Fibroblast of lung (primary cell): Measurements from ENCODE around the gene STOX2. TPM values are rescaled to one million over a fixed set of nuclear protein-coding genes. Genes with fewer than 3 reads are reported as not detected.

Source experiments
- DNase-seq, 2 donors: peaks; one replicate each; pipeline versions ENCODE4 v3.0.0 to v3.0.0-alpha.2; 2010; ENCODE audit warnings: low read depth in 2 of 2
- H2AFZ ChIP-seq: 2 replicates; pipeline ENCODE4 v1.5.1; 2012; ENCODE audit warnings: low read length, control low read depth, inconsistent platforms
- H3K27ac ChIP-seq: 2 replicates; pipeline ENCODE4 v1.5.1; 2011; ENCODE audit warnings: low read length, control low read depth; ENCODE audit not compliant: insufficient read depth
- H3K27me3 ChIP-seq: 2 replicates; pipeline ENCODE4 v1.5.1; 2011; ENCODE audit warnings: mild to moderate bottlenecking, low read length; ENCODE audit not compliant: control insufficient read depth, insufficient read depth
- H3K36me3 ChIP-seq: 2 replicates; pipeline ENCODE4 v1.5.1; 2011; ENCODE audit warnings: low read length; ENCODE audit not compliant: control insufficient read depth, insufficient read depth
- H3K4me1 ChIP-seq: 2 replicates; pipeline ENCODE4 v1.5.1; 2011; ENCODE audit warnings: low read length; ENCODE audit not compliant: control insufficient read depth, insufficient read depth; ENCODE audit errors: extremely low read depth
- H3K4me2 ChIP-seq: 2 replicates; pipeline ENCODE4 v1.5.1; 2011; ENCODE audit warnings: low read length, control low read depth; ENCODE audit not compliant: insufficient read depth; ENCODE audit errors: extremely low read depth
- H3K4me3 ChIP-seq, 4 experiments: fragments of 200-600 bp in 1 of 4; sonication (generic) in 1 of 4; replicated peaks in 1 of 4; 2 replicates each; pipeline ENCODE4 v1.5.1; 2011 to 2016; ENCODE audit warnings: low read length in 4 of 4, low read depth in 3 of 4, mild to moderate bottlenecking in 3 of 4, control low read depth in 2 of 4, inconsistent platforms in 1 of 4, mixed read lengths in 1 of 4; ENCODE audit not compliant: insufficient read depth in 1 of 4; ENCODE audit errors: control extremely low read depth in 1 of 4
- H3K79me2 ChIP-seq: 2 replicates; pipeline ENCODE4 v1.5.1; 2012; ENCODE audit warnings: mild to moderate bottlenecking, low read length, inconsistent platforms; ENCODE audit not compliant: control insufficient read depth, insufficient read depth
- H3K9ac ChIP-seq: 2 replicates; pipeline ENCODE4 v1.5.1; 2011; ENCODE audit warnings: mild to moderate bottlenecking, low read length, control low read depth; ENCODE audit not compliant: insufficient read depth
- H3K9me3 ChIP-seq: 2 replicates; pipeline ENCODE4 v1.5.1; 2012; ENCODE audit warnings: low read depth, low read length; ENCODE audit not compliant: control insufficient read depth, insufficient read depth
- H4K20me1 ChIP-seq: 2 replicates; pipeline ENCODE4 v1.5.1; 2011; ENCODE audit warnings: low read length; ENCODE audit not compliant: control insufficient read depth, insufficient read depth; ENCODE audit errors: extremely low read depth
- EZH2 ChIP-seq: IDR thresholded peaks from 2 replicates; pipeline ENCODE4 v1.5.1; 2012; ENCODE audit warnings: low read length, control low read depth, mild to moderate bottlenecking; ENCODE audit errors: missing control alignments
- polyA plus RNA-seq, 2 donors: library from polyadenylated mRNA; depleted of rRNA in 1 of 2; stranded (reverse) in 1 of 2; unstranded in 1 of 2; fragments of >200 nt; gene quantifications; 2 replicates each; pipeline ENCODE4 v1.2.1, GENCODE V29; 2011 to 2012; ENCODE audit warnings: missing spikeins in 1 of 2
- total RNA-seq: library from RNA; depleted of rRNA; stranded (reverse); fragments of >200 nt; gene quantifications from 2 replicates; pipeline ENCODE4 v1.2.1, GENCODE V29; 2014
- TF ChIP-seq, protein P1 (sequence below), 2 donors: IDR thresholded peaks in 1 of 2; conservative IDR thresholded peaks in 1 of 2; 1 replicate in 1 of 2; 2 replicates in 1 of 2; pipeline ENCODE4 v1.5.1; 2011 to 2012; ENCODE audit warnings: low read length in 2 of 2, control low read depth in 1 of 2, inconsistent platforms in 1 of 2, low read depth in 1 of 2, mild to moderate bottlenecking in 1 of 2

The STOX2 gene
- total and polyA plus RNA-seq, 2 donors (not counting 1 experiment from before 2014, with no cell fraction given): 0.66 to 3.3 TPM

- Histone ChIP-seq H3K4me3 (no peak overlapping the region), H3K27me3 (no peaks in the 10 kb centered on the region), H3K4me1 (no peaks in the 10 kb centered on the region), H3K9ac (no peak overlapping the region), H3K79me2 (no peaks in the 10 kb centered on the region), H3K27ac (no peak overlapping the region), H3K9me3 (no peaks in the 10 kb centered on the region), H2AFZ (no peak overlapping the region), H3K36me3 (no peaks in the 10 kb centered on the region), H4K20me1 (no peaks in the 10 kb centered on the region), H3K4me2 (no peak overlapping the region)
- DNase-seq: no peak
- TF ChIP-seq EZH2: no peak
Observed at GRCh38 chr4:183888564-183888963, 16.5 kb upstream of the STOX2 start.

GRCh38 chr4:183889190-183889589, 15.9 kb upstream of the STOX2 start:
- H3K4me2 ChIP-seq: no peak overlapping the region
- no peak overlapping the region for H3K27ac ChIP-seq
- H3K9me3 ChIP-seq: no peaks in the 10 kb centered on the region
- H3K27me3 ChIP-seq: no peaks in the 10 kb centered on the region
- no peak overlapping the region for H3K9ac ChIP-seq
- H2AFZ ChIP-seq: no peak overlapping the region
- H3K79me2 ChIP-seq: no peaks in the 10 kb centered on the region
- H4K20me1 ChIP-seq: no peaks in the 10 kb centered on the region
- DNase-seq: no peak
- no peaks in the 10 kb centered on the region for H3K4me1 ChIP-seq
- no peak overlapping the region for H3K4me3 ChIP-seq
- H3K36me3 ChIP-seq: no peaks in the 10 kb centered on the region
- TF ChIP-seq, protein P1, sequence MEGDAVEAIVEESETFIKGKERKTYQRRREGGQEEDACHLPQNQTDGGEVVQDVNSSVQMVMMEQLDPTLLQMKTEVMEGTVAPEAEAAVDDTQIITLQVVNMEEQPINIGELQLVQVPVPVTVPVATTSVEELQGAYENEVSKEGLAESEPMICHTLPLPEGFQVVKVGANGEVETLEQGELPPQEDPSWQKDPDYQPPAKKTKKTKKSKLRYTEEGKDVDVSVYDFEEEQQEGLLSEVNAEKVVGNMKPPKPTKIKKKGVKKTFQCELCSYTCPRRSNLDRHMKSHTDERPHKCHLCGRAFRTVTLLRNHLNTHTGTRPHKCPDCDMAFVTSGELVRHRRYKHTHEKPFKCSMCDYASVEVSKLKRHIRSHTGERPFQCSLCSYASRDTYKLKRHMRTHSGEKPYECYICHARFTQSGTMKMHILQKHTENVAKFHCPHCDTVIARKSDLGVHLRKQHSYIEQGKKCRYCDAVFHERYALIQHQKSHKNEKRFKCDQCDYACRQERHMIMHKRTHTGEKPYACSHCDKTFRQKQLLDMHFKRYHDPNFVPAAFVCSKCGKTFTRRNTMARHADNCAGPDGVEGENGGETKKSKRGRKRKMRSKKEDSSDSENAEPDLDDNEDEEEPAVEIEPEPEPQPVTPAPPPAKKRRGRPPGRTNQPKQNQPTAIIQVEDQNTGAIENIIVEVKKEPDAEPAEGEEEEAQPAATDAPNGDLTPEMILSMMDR (conservative IDR thresholded peaks at IDR 0.05 in 1 of 2, IDR thresholded peaks at IDR 0.05 in 1 of 2; ENCODE audit: low read depth in 1 of 2, low read length in 2 of 2): no peak
- TF ChIP-seq EZH2: no peak

- no peak for TF ChIP-seq EZH2
- TF ChIP-seq, protein P1 (conservative IDR thresholded peaks at IDR 0.05 in 1 of 2, IDR thresholded peaks at IDR 0.05 in 1 of 2; ENCODE audit: low read depth in 1 of 2, low read length in 2 of 2): no peak
- Histone ChIP-seq H3K36me3 (no peaks in the 10 kb centered on the region), H3K4me2 (no peak overlapping the region), H2AFZ (no peak overlapping the region), H3K27ac (no peak overlapping the region), H3K9me3 (no peaks in the 10 kb centered on the region), H3K27me3 (no peaks in the 10 kb centered on the region), H3K4me1 (no peaks in the 10 kb centered on the region), H3K9ac (no peak overlapping the region), H3K4me3 (no peak overlapping the region), H3K79me2 (no peaks in the 10 kb centered on the region), H4K20me1 (no peaks in the 10 kb centered on the region)
- no peak for DNase-seq
Observed at GRCh38 chr4:183897193-183897592, 7.9 kb upstream of the STOX2 start.
